Stomach (tissue), 4 donors: ENCODE measurements around the gene PRPS2.

Source experiments
- CTCF ChIP-seq, 7 experiments: fragments of 450-650 bp in 4 of 7; fragments of 200-600 bp in 3 of 7; sonication (generic) in 3 of 7; IDR thresholded peaks; one replicate each; pipeline ENCODE4 v1.5.1; 2016 to 2019; ENCODE audit warnings: antibody characterized with exemption in 7 of 7, control low read depth in 2 of 7, mild to moderate bottlenecking in 1 of 7
- EP300 ChIP-seq: sonication (generic); formaldehyde crosslinking; IDR thresholded peaks from one replicate; pipeline ENCODE4 v1.6.1; 2017; ENCODE audit warnings: antibody characterized with exemption

DNA sequence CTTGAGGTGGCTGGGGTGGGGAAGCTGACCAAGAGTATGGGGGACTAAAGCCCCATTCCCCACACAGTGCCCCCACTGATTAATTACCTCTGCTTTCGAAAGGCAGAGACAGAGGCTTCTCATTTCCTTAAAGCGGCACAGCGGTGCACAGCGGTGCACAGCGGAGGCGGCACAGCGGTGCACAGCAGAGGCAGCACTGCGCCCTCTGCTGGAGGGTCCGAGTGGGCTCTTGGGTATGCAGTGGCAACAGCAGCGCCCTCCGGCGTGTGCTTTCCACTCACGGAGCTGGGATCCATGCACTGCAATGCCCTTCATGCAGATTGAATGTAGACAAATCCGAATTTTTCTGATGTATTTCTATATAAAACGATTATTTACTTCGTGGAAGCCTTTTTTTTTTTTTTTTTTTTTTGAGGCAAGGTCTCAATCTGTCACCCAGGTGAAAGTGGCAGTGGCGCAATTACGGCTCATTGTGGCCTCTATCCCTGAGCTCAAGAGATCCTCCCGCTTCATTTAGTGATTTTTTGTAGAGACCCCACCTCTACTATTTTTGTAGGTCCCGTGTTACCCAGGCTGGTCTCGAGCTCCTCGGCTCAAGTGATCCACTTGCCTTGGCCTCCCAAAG, 19.7 kb upstream of the PRPS2 start:
- TF ChIP-seq CTCF (IDR thresholded peaks at IDR 0.05) (peak in 2 of 7 experiments; percentile 31 to 37), EP300 (no peak)
